CD14-positive monocyte (primary cell): ENCODE measurements around the gene CHI3L1. TPM values are rescaled to one million over a fixed set of nuclear protein-coding genes. Genes with fewer than 3 reads are reported as not detected.
A peak's percentile ranks its signal among the peaks of the same experiment; 100 is the strongest.

Experiments
- DNase-seq, 3 donors: peaks; one replicate each; pipeline ENCODE4 v3.0.0-alpha.2; 2011 to 2022
- H2AFZ ChIP-seq: 2 replicates; pipeline ENCODE4 v1.6.0; 2012; ENCODE audit warnings: mild to moderate bottlenecking, low read depth, low read length, inconsistent platforms; ENCODE audit not compliant: insufficient read depth, poor library complexity, severe bottlenecking
- H3K27ac ChIP-seq, 2 donors: 1 replicate in 1 of 2; 2 replicates in 1 of 2; pipeline ENCODE4 v1.5.1; 2012 to 2013; ENCODE audit warnings: low read length in 2 of 2, control low read depth in 1 of 2, inconsistent platforms in 1 of 2, low read depth in 1 of 2, mild to moderate bottlenecking in 1 of 2
- H3K27me3 ChIP-seq, 2 donors: one replicate each; pipeline versions ENCODE4 v1.6.0 to v1.6.1; 2011 to 2013; ENCODE audit warnings: low read length in 2 of 2; ENCODE audit not compliant: control insufficient read depth in 2 of 2, insufficient read depth in 2 of 2
- H3K36me3 ChIP-seq, 2 donors: replicated peaks in 1 of 2; 1 replicate in 1 of 2; 2 replicates in 1 of 2; pipeline versions ENCODE4 v1.5.1 to v1.6.1; 2012 to 2013; ENCODE audit warnings: low read length in 2 of 2, control low read depth in 1 of 2, inconsistent platforms in 1 of 2, mild to moderate bottlenecking in 1 of 2; ENCODE audit not compliant: insufficient read depth in 2 of 2, control insufficient read depth in 1 of 2
- H3K4me1 ChIP-seq, 2 donors: 1 replicate in 1 of 2; 2 replicates in 1 of 2; pipeline versions ENCODE4 v1.5.1 to v1.6.1; 2012 to 2013; ENCODE audit warnings: low read length in 2 of 2, control low read depth in 1 of 2, inconsistent platforms in 1 of 2, mild to moderate bottlenecking in 1 of 2, moderate library complexity in 1 of 2; ENCODE audit not compliant: insufficient read depth in 2 of 2, control insufficient read depth in 1 of 2
- H3K4me2 ChIP-seq: replicated peaks from 2 replicates; pipeline ENCODE3; 2012; ENCODE audit warnings: low read length, moderate library complexity, mild to moderate bottlenecking; ENCODE audit not compliant: poor library complexity, severe bottlenecking; ENCODE audit errors: extremely low read depth
- H3K4me3 ChIP-seq, 3 experiments: fragments of 200-600 bp in 1 of 3; sonication (generic) in 1 of 3; replicated peaks in 1 of 3; 1 replicate in 2 of 3; 2 replicates in 1 of 3; pipeline ENCODE4 v1.5.1; 2011 to 2013; ENCODE audit warnings: low read length in 3 of 3, mild to moderate bottlenecking in 3 of 3, control low read depth in 2 of 3, low read depth in 2 of 3, inconsistent platforms in 1 of 3, moderate library complexity in 1 of 3
- H3K79me2 ChIP-seq: 2 replicates; pipeline ENCODE4 v1.6.0; 2012; ENCODE audit warnings: mild to moderate bottlenecking, control low read depth, inconsistent platforms, low read length, moderate library complexity; ENCODE audit not compliant: insufficient read depth
- H3K9ac ChIP-seq: 2 replicates; pipeline ENCODE4 v1.6.0; 2017; ENCODE audit warnings: low read length, mild to moderate bottlenecking; ENCODE audit not compliant: insufficient read depth, poor library complexity, severe bottlenecking
- H3K9me3 ChIP-seq, 2 donors: replicated peaks in 1 of 2; 1 replicate in 1 of 2; 2 replicates in 1 of 2; pipeline versions ENCODE4 v1.5.1 to v1.6.1; 2012 to 2013; ENCODE audit warnings: low read length in 2 of 2, control low read depth in 1 of 2; ENCODE audit not compliant: control insufficient read depth in 1 of 2, insufficient read depth in 1 of 2
- H4K20me1 ChIP-seq: 2 replicates; pipeline ENCODE4 v1.6.0; 2012; ENCODE audit warnings: mild to moderate bottlenecking, low read length, control low read depth, moderate library complexity; ENCODE audit not compliant: insufficient read depth
- H3K27ac Mint-ChIP-seq, 7 donors: one replicate each; pipeline ENCODE4 v1.8.0; 2020; ENCODE audit warnings: mild to moderate bottlenecking in 7 of 7, mixed read lengths in 7 of 7, moderate library complexity in 6 of 7, inconsistent platforms in 2 of 7
- H3K27me3 Mint-ChIP-seq, 3 donors: one replicate each; pipeline ENCODE4 v1.8.0; 2021 to 2022; ENCODE audit warnings: low read depth in 3 of 3, mild to moderate bottlenecking in 3 of 3, mixed read lengths in 3 of 3, moderate library complexity in 3 of 3, inconsistent platforms in 1 of 3
- H3K36me3 Mint-ChIP-seq, 2 donors: one replicate each; pipeline ENCODE4 v1.8.0; 2020; ENCODE audit warnings: mixed read lengths in 2 of 2, inconsistent platforms in 1 of 2, mild to moderate bottlenecking in 1 of 2
- H3K4me1 Mint-ChIP-seq: one replicate; pipeline ENCODE4 v1.8.0; 2020; ENCODE audit warnings: mild to moderate bottlenecking, mixed read lengths
- H3K4me3 Mint-ChIP-seq, 2 donors: one replicate each; pipeline ENCODE4 v1.8.0; 2020; ENCODE audit warnings: mild to moderate bottlenecking in 2 of 2, mixed read lengths in 2 of 2, moderate library complexity in 1 of 2
- H3K9me3 Mint-ChIP-seq, 7 donors: one replicate each; pipeline ENCODE4 v1.8.0; 2020 to 2022; ENCODE audit warnings: mixed read lengths in 7 of 7, mild to moderate bottlenecking in 6 of 7, moderate library complexity in 6 of 7, inconsistent platforms in 2 of 7
- CTCF ChIP-seq: fragments of 200-600 bp; IDR thresholded peaks from one replicate; pipeline ENCODE4 v1.8.0; 2022; ENCODE audit warnings: antibody characterized with exemption, mild to moderate bottlenecking
- WGBS: methylation state at CpG from one replicate; pipeline ENCODE4 v1.1.5; 2013; ENCODE audit warnings: missing lambda C conversion rate; ENCODE audit not compliant: insufficient coverage; 5-methylcytosine and 5-hydroxymethylcytosine counted together
- intact Hi-C, 2 donors: fragments of 100-400 bp; cut with micrococcal nuclease; formaldehyde crosslinking; loops; one replicate each; pipeline versions ENCODE4 v1.15.0 to v1.15.1; 2023
- polyA plus RNA-seq, 3 donors: library from polyadenylated mRNA; depleted of rRNA in 1 of 3; unstranded in 2 of 3; stranded (reverse) in 1 of 3; fragments of 300-500 nt in 2 of 3; fragments of >200 nt in 1 of 3; fragmentation: Illumina TruSeq in 2 of 3; gene quantifications; 1 replicate in 2 of 3; 2 replicates in 1 of 3; pipeline ENCODE4 v1.2.3, GENCODE V29; 2012 to 2021

The CHI3L1 gene
- polyA plus RNA-seq, 3 donors: 0.37 to 0.44 (median 0.43) TPM

- Histone ChIP-seq H2AFZ (no peak overlapping the region), H3K36me3 (no peaks in the 10 kb centered on the region), H3K9me3 (no peaks in the 10 kb centered on the region), H3K4me1 (peaks cover 38 to 46% of the 10 kb centered on the region in 2 donors), H3K4me2 (no peak overlapping the region), H3K4me3 (no peak overlapping the region), H3K27me3 (no peaks in the 10 kb centered on the region), H4K20me1 (no peaks in the 10 kb centered on the region), H3K27ac (no peak overlapping the region), H3K79me2 (no peaks in the 10 kb centered on the region), H3K9ac (no peak overlapping the region)
- Mint-ChIP-seq H3K9me3 (no peaks in the 10 kb centered on the region), H3K36me3 (no peaks in the 10 kb centered on the region), H3K27ac (no peak overlapping the region), H3K4me1 (peaks cover 54% of the 10 kb centered on the region), H3K4me3 (peak overlapping the region in 1 of 2 donors; percentile 63), H3K27me3 (peaks cover 3 to 18% (median 13%) of the 10 kb centered on the region in 3 donors)
- no peak for DNase-seq
- intact Hi-C loops: loop anchor here in 1 of 2 donors (5.0 kb wide), 2 partner anchors 41 to 49 kb away; partner anchors contain the start of gene ADORA1
- no peak for TF ChIP-seq CTCF
- 93% methylated on average over 5 of the region's 9 CpGs for WGBS
Measured at GRCh38 chr1:203176273-203177035, 10.1 kb downstream of the CHI3L1 start.

- Histone ChIP-seq H3K79me2 (no peaks in the 10 kb centered on the region), H3K27ac (no peak overlapping the region), H3K9me3 (no peaks in the 10 kb centered on the region), H2AFZ (no peak overlapping the region), H3K4me1 (peaks cover 38 to 46% of the 10 kb centered on the region in 2 donors), H3K27me3 (no peaks in the 10 kb centered on the region), H4K20me1 (no peaks in the 10 kb centered on the region), H3K36me3 (no peaks in the 10 kb centered on the region), H3K9ac (no peak overlapping the region), H3K4me3 (no peak overlapping the region), H3K4me2 (peak overlapping the region; percentile 10)
- H3K4me3 Mint-ChIP-seq: peak overlapping the region in 1 of 2 donors; percentile 63
- peaks cover 0 to 3% (median 0%) of the 10 kb centered on the region in 7 donors for H3K9me3 Mint-ChIP-seq
- TF ChIP-seq CTCF: no peak
- WGBS: 11% methylated on average over 5 of the region's 9 CpGs
- peaks cover 54% of the 10 kb centered on the region for H3K4me1 Mint-ChIP-seq
- peak; percentile 50 to 67 (median 62) for DNase-seq
- H3K27me3 Mint-ChIP-seq: peaks cover 7 to 14% (median 13%) of the 10 kb centered on the region in 3 donors
- H3K27ac Mint-ChIP-seq: peak overlapping the region in 1 of 7 donors; percentile 11
- intact Hi-C loops: loop anchor here in 1 of 2 donors (5.0 kb wide), 2 partner anchors 41 to 49 kb away; partner anchors contain the start of gene ADORA1
- H3K36me3 Mint-ChIP-seq: no peaks in the 10 kb centered on the region
Measured at GRCh38 chr1:203175827-203176241, 10.7 kb downstream of the CHI3L1 start.
